ENCODE results near the gene STARD13. TPM values are rescaled to one million over a fixed set of nuclear protein-coding genes. Genes with fewer than 3 reads are reported as not detected.

Gene STARD13
- total RNA-seq, 2 donors from 2014 or later, result 27.4 to 31.1 TPM

DNA sequence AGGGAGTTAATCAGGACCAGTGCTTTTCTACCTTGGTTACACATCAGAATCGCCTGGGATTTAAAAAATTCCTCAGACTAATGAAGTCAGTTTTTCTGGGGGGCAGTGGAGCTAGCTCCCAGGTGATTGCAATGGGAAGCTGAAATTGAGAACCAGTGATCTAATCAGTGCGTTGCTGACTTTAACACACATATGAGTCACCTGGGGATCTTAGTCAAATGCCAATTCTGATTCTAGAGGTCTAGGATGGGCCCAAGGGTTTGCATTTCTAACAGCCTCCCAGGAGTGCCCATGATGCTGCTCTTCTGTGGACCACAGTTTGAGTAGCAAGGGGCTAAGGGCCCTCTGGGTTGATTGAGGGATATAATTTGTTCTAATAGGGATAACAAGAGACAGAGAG lies 214.8 kb downstream of the STARD13 start:
- Histone ChIP-seq H3K9me3 (no peaks in the 10 kb centered on the region), H3K27me3 (replicated peaks; ENCODE audit: insufficient read depth) (no peaks in the 10 kb centered on the region), H3K4me3 (no peak overlapping the region), H3K36me3 (no peaks in the 10 kb centered on the region), H3K4me1 (replicated peaks) (no peaks in the 10 kb centered on the region), H3K27ac (no peak overlapping the region)
- 71% methylated on average over 2 of the region's 2 CpGs for WGBS
- no peak for DNase-seq (ENCODE audit: low spot score)
- intact Hi-C loops (cut with DNase I), result no loop called here
- TF ChIP-seq POLR2A (IDR thresholded peaks at IDR 0.05) (no peak), POLR2AphosphoS5 (IDR thresholded peaks at IDR 0.05) (no peak)
- TF ChIP-seq, protein P1, sequence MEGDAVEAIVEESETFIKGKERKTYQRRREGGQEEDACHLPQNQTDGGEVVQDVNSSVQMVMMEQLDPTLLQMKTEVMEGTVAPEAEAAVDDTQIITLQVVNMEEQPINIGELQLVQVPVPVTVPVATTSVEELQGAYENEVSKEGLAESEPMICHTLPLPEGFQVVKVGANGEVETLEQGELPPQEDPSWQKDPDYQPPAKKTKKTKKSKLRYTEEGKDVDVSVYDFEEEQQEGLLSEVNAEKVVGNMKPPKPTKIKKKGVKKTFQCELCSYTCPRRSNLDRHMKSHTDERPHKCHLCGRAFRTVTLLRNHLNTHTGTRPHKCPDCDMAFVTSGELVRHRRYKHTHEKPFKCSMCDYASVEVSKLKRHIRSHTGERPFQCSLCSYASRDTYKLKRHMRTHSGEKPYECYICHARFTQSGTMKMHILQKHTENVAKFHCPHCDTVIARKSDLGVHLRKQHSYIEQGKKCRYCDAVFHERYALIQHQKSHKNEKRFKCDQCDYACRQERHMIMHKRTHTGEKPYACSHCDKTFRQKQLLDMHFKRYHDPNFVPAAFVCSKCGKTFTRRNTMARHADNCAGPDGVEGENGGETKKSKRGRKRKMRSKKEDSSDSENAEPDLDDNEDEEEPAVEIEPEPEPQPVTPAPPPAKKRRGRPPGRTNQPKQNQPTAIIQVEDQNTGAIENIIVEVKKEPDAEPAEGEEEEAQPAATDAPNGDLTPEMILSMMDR (IDR thresholded peaks at IDR 0.05), result no peak

GRCh38 chr13:33069365-33069764 lies 216.2 kb downstream of the STARD13 start:
- H3K27ac ChIP-seq, result no peak overlapping the region
- no peak overlapping the region for H3K4me3 ChIP-seq
- H3K4me1 ChIP-seq (replicated peaks), result no peaks in the 10 kb centered on the region
- no peak for DNase-seq (ENCODE audit: low spot score)
- TF ChIP-seq, protein P1 (IDR thresholded peaks at IDR 0.05), result no peak
- TF ChIP-seq POLR2AphosphoS5 (IDR thresholded peaks at IDR 0.05), result no peak
- no peak for TF ChIP-seq POLR2A (IDR thresholded peaks at IDR 0.05)
- WGBS, result 80% methylated on average over 2 of the region's 2 CpGs
- no peaks in the 10 kb centered on the region for H3K27me3 ChIP-seq (replicated peaks; ENCODE audit: insufficient read depth)
- H3K9me3 ChIP-seq, result no peaks in the 10 kb centered on the region
- H3K36me3 ChIP-seq, result no peaks in the 10 kb centered on the region
- intact Hi-C loops (cut with DNase I), result no loop called here

DNA sequence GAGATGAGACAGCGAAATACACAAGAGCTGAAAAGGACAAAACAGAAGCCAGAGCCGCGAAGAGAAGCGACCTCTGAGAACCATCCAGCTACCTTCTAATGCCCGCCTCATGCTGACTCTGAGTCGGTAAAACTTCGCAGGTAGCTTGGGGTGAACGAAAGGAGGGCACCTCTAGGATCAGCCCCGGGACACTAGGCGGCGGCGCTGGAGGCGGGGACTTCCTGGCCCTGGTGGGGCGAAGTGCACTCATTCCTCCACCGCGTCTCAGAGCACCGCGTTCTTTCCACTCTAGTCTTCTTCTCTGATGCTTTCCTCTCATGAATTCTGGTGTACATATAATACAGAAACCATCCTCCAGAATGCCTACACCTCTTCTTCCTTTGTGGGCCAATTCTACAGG lies 219.2 kb downstream of the STARD13 start:
- intact Hi-C loops (cut with DNase I), result no loop called here
- Histone ChIP-seq H3K36me3 (no peaks in the 10 kb centered on the region), H3K27me3 (replicated peaks; ENCODE audit: insufficient read depth) (no peaks in the 10 kb centered on the region), H3K27ac (no peak overlapping the region), H3K9me3 (no peaks in the 10 kb centered on the region), H3K4me3 (no peak overlapping the region), H3K4me1 (replicated peaks) (no peaks in the 10 kb centered on the region)
- TF ChIP-seq, protein P1 (IDR thresholded peaks at IDR 0.05), result no peak
- no peak for TF ChIP-seq POLR2A (IDR thresholded peaks at IDR 0.05)
- no peak for TF ChIP-seq POLR2AphosphoS5 (IDR thresholded peaks at IDR 0.05)
- 95% methylated on average over 18 of the region's 18 CpGs for WGBS
- no peak for DNase-seq (ENCODE audit: low spot score)

DNA sequence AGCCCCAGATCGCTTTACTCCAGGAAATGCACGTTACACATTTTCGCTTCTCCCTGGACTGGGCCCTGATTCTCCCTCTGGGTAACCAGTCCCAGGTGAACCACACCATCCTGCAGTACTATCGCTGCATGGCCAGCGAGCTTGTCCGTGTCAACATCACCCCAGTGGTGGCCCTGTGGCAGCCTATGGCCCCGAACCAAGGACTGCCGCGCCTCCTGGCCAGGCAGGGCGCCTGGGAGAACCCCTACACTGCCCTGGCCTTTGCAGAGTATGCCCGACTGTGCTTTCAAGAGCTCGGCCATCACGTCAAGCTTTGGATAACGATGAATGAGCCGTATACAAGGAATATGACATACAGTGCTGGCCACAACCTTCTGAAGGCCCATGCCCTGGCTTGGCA lies 224.7 kb downstream of the STARD13 start:
- no peak for DNase-seq (ENCODE audit: low spot score)
- H3K4me1 ChIP-seq (replicated peaks), result no peaks in the 10 kb centered on the region
- 93% methylated on average over 15 of the region's 15 CpGs for WGBS
- no peaks in the 10 kb centered on the region for H3K36me3 ChIP-seq
- no peak overlapping the region for H3K27ac ChIP-seq
- no peak overlapping the region for H3K4me3 ChIP-seq
- H3K27me3 ChIP-seq (replicated peaks; ENCODE audit: insufficient read depth), result no peaks in the 10 kb centered on the region
- no peaks in the 10 kb centered on the region for H3K9me3 ChIP-seq
- no peak for TF ChIP-seq POLR2A (IDR thresholded peaks at IDR 0.05)
- TF ChIP-seq, protein P1 (IDR thresholded peaks at IDR 0.05), result no peak
- TF ChIP-seq POLR2AphosphoS5 (IDR thresholded peaks at IDR 0.05), result no peak
- intact Hi-C loops (cut with DNase I), result no loop called here

GRCh38 chr13:33058776-33059327 lies 226.7 kb downstream of the STARD13 start:
- 35% methylated on average over 3 of the region's 3 CpGs for WGBS
- Histone ChIP-seq H3K9me3 (no peaks in the 10 kb centered on the region), H3K27me3 (replicated peaks; ENCODE audit: insufficient read depth) (no peaks in the 10 kb centered on the region), H3K4me3 (no peak overlapping the region), H3K36me3 (no peaks in the 10 kb centered on the region), H3K27ac (no peak overlapping the region), H3K4me1 (replicated peaks) (no peaks in the 10 kb centered on the region)
- TF ChIP-seq POLR2A (IDR thresholded peaks at IDR 0.05) (no peak), POLR2AphosphoS5 (IDR thresholded peaks at IDR 0.05) (no peak)
- TF ChIP-seq, protein P1 (IDR thresholded peaks at IDR 0.05), result no peak
- intact Hi-C loops (cut with DNase I), result no loop called here
- no peak for DNase-seq (ENCODE audit: low spot score)
